A673 (cell line): Measurements from ENCODE around the gene PEX19.

Experiments
- CTCF ChIP-seq: fragments of 300-800, 200-600 bp; sonication (generic); conservative IDR thresholded peaks from 2 replicates; pipeline ENCODE4 v1.5.1; 2017; ENCODE audit warnings: low read depth, mild to moderate bottlenecking, antibody characterized with exemption, low read length, moderate library complexity, mixed read lengths
- EZH2 ChIP-seq: fragments of 200-600 bp; sonication (generic); IDR thresholded peaks from 2 replicates; pipeline ENCODE4 v1.6.1; 2017; ENCODE audit warnings: borderline replicate concordance, low read depth, mild to moderate bottlenecking, mixed read lengths, antibody characterized with exemption, low read length; ENCODE audit not compliant: poor library complexity, severe bottlenecking

GRCh38 chr1:160243767-160244166 lies 41.2 kb downstream of the PEX19 start:
- TF ChIP-seq EZH2, result no peak
- no peak for TF ChIP-seq CTCF
